ENCODE results near the gene FAM83D. TPM values are rescaled to one million over a fixed set of nuclear protein-coding genes. Genes with fewer than 3 reads are reported as not detected.

The FAM83D gene
- total and polyA plus RNA-seq, 2 experiments from 2014 or later: 33.3 to 91.3 TPM

DNA sequence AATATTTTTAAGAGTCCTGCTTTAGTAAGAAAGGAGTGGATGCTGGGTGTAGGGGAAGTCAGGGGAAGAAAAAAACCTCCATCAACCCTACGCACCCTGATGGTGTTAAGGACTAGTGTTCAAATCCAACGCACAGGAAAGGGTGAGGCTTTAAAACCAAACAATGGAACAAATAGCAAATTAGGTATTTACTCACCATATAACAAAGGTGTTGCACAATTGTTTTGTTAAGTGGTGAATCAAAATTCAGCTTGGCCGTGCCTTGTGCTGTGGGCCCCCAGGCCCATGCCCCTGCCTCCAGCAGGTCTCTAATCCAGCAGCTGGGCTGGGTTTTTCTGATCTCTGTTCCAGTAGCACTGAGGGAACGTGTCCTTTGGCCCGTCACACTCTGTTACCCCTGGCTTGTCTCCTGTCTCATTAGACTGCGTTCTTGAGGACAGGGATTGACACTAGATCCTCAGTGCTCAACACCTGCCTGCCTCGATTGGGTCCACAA is 11.8 kb downstream of the FAM83D start (continued):
- TF ChIP-seq, protein P1, sequence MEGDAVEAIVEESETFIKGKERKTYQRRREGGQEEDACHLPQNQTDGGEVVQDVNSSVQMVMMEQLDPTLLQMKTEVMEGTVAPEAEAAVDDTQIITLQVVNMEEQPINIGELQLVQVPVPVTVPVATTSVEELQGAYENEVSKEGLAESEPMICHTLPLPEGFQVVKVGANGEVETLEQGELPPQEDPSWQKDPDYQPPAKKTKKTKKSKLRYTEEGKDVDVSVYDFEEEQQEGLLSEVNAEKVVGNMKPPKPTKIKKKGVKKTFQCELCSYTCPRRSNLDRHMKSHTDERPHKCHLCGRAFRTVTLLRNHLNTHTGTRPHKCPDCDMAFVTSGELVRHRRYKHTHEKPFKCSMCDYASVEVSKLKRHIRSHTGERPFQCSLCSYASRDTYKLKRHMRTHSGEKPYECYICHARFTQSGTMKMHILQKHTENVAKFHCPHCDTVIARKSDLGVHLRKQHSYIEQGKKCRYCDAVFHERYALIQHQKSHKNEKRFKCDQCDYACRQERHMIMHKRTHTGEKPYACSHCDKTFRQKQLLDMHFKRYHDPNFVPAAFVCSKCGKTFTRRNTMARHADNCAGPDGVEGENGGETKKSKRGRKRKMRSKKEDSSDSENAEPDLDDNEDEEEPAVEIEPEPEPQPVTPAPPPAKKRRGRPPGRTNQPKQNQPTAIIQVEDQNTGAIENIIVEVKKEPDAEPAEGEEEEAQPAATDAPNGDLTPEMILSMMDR (conservative IDR thresholded peaks at IDR 0.05; ENCODE audit: low read depth in 2 of 2): no peak
- TF ChIP-seq STAT1 (IDR thresholded peaks at IDR 0.05; ENCODE audit: unreplicated experiment) (no peak), JUNB (IDR thresholded peaks at IDR 0.05; ENCODE audit: unreplicated experiment) (no peak), POLR2AphosphoS5 (IDR thresholded peaks at IDR 0.05; ENCODE audit: low read depth) (no peak)
- TF ChIP-seq, protein P2, sequence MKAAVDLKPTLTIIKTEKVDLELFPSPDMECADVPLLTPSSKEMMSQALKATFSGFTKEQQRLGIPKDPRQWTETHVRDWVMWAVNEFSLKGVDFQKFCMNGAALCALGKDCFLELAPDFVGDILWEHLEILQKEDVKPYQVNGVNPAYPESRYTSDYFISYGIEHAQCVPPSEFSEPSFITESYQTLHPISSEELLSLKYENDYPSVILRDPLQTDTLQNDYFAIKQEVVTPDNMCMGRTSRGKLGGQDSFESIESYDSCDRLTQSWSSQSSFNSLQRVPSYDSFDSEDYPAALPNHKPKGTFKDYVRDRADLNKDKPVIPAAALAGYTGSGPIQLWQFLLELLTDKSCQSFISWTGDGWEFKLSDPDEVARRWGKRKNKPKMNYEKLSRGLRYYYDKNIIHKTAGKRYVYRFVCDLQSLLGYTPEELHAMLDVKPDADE (IDR thresholded peaks at IDR 0.05): no peak

DNA sequence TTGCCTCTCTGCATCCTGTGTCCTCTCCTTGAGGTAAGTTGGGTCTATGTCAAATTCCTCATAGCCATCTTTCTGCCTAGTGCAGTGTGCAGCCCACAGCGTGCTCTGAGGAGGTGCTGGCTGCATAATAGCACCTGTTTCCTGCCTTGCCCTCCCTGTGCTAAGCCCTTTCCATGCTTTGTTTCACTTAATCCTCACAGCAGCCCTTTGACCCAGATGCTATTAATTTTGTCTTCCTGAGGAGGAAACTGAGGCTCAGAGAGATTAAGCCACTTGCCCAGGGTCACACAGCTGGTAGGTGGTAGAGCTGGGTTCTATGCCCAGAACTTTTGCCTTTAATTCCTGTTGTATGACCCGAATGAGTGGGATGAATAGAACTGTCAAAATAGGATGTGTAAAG is 13.5 kb downstream of the FAM83D start:
- Histone ChIP-seq H3F3A (replicated peaks; ENCODE audit: low read depth) (no peaks in the 10 kb centered on the region), H4K20me1 (replicated peaks; ENCODE audit: insufficient read depth) (peaks cover 79% of the 10 kb centered on the region), H3K4me2 (no peak overlapping the region), H3K9me2 (ENCODE audit: insufficient read depth) (no peaks in the 10 kb centered on the region), H2AFZ (no peak overlapping the region), H3K4me3 (no peak overlapping the region), H3K27ac (ENCODE audit: low read depth) (no peak overlapping the region), H3K79me2 (replicated peaks; ENCODE audit: insufficient read depth) (peaks cover 84% of the 10 kb centered on the region), H3K36me3 (ENCODE audit: insufficient read depth) (peaks cover 29% of the 10 kb centered on the region), H3K27me3 (ENCODE audit: insufficient read depth) (no peaks in the 10 kb centered on the region), H3K4me1 (ENCODE audit: insufficient read depth) (peaks cover 9% of the 10 kb centered on the region; the same call in 1 of the 2 replicates)
- DNase-seq (ENCODE audit: low spot score): no peak
- Mint-ChIP-seq H3K36me3 (ENCODE audit: low read depth) (peaks cover 70% of the 10 kb centered on the region), H3K4me3 (no peak overlapping the region), H3K27me3 (ENCODE audit: insufficient read depth, low read depth, poor library complexity) (peaks cover 4% of the 10 kb centered on the region), H3K9me3 (no peaks in the 10 kb centered on the region), H3K27ac (no peak overlapping the region), H3K4me1 (peaks cover 29% of the 10 kb centered on the region)
- no peak for ATAC-seq
- no peak for TF ChIP-seq EZH2 (IDR thresholded peaks at IDR 0.05; ENCODE audit: low read depth, unreplicated experiment)
- TF ChIP-seq, protein P3, sequence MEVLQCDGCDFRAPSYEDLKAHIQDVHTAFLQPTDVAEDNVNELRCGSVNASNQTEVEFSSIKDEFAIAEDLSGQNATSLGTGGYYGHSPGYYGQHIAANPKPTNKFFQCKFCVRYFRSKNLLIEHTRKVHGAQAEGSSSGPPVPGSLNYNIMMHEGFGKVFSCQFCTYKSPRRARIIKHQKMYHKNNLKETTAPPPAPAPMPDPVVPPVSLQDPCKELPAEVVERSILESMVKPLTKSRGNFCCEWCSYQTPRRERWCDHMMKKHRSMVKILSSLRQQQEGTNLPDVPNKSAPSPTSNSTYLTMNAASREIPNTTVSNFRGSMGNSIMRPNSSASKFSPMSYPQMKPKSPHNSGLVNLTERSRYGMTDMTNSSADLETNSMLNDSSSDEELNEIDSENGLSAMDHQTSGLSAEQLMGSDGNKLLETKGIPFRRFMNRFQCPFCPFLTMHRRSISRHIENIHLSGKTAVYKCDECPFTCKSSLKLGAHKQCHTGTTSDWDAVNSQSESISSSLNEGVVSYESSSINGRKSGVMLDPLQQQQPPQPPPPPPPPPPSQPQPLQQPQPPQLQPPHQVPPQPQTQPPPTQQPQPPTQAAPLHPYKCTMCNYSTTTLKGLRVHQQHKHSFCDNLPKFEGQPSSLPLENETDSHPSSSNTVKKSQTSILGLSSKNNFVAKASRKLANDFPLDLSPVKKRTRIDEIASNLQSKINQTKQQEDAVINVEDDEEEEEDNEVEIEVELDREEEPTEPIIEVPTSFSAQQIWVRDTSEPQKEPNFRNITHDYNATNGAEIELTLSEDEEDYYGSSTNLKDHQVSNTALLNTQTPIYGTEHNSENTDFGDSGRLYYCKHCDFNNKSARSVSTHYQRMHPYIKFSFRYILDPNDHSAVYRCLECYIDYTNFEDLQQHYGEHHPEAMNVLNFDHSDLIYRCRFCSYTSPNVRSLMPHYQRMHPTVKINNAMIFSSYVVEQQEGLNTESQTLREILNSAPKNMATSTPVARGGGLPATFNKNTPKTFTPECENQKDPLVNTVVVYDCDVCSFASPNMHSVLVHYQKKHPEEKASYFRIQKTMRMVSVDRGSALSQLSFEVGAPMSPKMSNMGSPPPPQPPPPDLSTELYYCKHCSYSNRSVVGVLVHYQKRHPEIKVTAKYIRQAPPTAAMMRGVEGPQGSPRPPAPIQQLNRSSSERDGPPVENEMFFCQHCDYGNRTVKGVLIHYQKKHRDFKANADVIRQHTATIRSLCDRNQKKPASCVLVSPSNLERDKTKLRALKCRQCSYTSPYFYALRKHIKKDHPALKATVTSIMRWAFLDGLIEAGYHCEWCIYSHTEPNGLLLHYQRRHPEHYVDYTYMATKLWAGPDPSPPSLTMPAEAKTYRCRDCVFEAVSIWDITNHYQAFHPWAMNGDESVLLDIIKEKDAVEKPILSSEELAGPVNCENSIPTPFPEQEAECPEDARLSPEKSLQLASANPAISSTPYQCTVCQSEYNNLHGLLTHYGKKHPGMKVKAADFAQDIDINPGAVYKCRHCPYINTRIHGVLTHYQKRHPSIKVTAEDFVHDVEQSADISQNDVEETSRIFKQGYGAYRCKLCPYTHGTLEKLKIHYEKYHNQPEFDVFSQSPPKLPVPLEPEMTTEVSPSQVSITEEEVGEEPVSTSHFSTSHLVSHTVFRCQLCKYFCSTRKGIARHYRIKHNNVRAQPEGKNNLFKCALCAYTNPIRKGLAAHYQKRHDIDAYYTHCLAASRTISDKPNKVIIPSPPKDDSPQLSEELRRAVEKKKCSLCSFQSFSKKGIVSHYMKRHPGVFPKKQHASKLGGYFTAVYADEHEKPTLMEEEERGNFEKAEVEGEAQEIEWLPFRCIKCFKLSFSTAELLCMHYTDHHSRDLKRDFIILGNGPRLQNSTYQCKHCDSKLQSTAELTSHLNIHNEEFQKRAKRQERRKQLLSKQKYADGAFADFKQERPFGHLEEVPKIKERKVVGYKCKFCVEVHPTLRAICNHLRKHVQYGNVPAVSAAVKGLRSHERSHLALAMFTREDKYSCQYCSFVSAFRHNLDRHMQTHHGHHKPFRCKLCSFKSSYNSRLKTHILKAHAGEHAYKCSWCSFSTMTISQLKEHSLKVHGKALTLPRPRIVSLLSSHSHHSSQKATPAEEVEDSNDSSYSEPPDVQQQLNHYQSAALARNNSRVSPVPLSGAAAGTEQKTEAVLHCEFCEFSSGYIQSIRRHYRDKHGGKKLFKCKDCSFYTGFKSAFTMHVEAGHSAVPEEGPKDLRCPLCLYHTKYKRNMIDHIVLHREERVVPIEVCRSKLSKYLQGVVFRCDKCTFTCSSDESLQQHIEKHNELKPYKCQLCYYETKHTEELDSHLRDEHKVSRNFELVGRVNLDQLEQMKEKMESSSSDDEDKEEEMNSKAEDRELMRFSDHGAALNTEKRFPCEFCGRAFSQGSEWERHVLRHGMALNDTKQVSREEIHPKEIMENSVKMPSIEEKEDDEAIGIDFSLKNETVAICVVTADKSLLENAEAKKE (CRISPR knock-in tag; IDR thresholded peaks at IDR 0.05): no peak
- no peak for TF ChIP-seq NANOG (IDR thresholded peaks at IDR 0.05; ENCODE audit: borderline replicate concordance)
- no peak for TF ChIP-seq EZH2phosphoT487 (IDR thresholded peaks at IDR 0.05; ENCODE audit: unreplicated experiment)
- no peak for TF ChIP-seq STAT1 (IDR thresholded peaks at IDR 0.05; ENCODE audit: unreplicated experiment)
- TF ChIP-seq POLR2AphosphoS5 (IDR thresholded peaks at IDR 0.05; ENCODE audit: low read depth): no peak
- TF ChIP-seq, protein P4, sequence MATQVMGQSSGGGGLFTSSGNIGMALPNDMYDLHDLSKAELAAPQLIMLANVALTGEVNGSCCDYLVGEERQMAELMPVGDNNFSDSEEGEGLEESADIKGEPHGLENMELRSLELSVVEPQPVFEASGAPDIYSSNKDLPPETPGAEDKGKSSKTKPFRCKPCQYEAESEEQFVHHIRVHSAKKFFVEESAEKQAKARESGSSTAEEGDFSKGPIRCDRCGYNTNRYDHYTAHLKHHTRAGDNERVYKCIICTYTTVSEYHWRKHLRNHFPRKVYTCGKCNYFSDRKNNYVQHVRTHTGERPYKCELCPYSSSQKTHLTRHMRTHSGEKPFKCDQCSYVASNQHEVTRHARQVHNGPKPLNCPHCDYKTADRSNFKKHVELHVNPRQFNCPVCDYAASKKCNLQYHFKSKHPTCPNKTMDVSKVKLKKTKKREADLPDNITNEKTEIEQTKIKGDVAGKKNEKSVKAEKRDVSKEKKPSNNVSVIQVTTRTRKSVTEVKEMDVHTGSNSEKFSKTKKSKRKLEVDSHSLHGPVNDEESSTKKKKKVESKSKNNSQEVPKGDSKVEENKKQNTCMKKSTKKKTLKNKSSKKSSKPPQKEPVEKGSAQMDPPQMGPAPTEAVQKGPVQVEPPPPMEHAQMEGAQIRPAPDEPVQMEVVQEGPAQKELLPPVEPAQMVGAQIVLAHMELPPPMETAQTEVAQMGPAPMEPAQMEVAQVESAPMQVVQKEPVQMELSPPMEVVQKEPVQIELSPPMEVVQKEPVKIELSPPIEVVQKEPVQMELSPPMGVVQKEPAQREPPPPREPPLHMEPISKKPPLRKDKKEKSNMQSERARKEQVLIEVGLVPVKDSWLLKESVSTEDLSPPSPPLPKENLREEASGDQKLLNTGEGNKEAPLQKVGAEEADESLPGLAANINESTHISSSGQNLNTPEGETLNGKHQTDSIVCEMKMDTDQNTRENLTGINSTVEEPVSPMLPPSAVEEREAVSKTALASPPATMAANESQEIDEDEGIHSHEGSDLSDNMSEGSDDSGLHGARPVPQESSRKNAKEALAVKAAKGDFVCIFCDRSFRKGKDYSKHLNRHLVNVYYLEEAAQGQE (IDR thresholded peaks at IDR 0.05; ENCODE audit: unreplicated experiment): no peak
- no peak for TF ChIP-seq CREB1 (CRISPR knock-in tag; IDR thresholded peaks at IDR 0.05; ENCODE audit: low read depth)
- TF ChIP-seq JUNB (IDR thresholded peaks at IDR 0.05; ENCODE audit: unreplicated experiment): no peak
- TF ChIP-seq ZNF331 (CRISPR knock-in tag; IDR thresholded peaks at IDR 0.05; ENCODE audit: low read depth): no peak
- no peak for TF ChIP-seq ZNF114 (CRISPR knock-in tag; IDR thresholded peaks at IDR 0.05)

Measured in GM23338 (cell line).